ENCODE data around the gene DLG3. TPM values are rescaled to one million over a fixed set of nuclear protein-coding genes. Genes with fewer than 3 reads are reported as not detected.

The DLG3 gene
- total RNA-seq, 2 donors from 2014 or later: 9.5 to 13.2 TPM

DNA sequence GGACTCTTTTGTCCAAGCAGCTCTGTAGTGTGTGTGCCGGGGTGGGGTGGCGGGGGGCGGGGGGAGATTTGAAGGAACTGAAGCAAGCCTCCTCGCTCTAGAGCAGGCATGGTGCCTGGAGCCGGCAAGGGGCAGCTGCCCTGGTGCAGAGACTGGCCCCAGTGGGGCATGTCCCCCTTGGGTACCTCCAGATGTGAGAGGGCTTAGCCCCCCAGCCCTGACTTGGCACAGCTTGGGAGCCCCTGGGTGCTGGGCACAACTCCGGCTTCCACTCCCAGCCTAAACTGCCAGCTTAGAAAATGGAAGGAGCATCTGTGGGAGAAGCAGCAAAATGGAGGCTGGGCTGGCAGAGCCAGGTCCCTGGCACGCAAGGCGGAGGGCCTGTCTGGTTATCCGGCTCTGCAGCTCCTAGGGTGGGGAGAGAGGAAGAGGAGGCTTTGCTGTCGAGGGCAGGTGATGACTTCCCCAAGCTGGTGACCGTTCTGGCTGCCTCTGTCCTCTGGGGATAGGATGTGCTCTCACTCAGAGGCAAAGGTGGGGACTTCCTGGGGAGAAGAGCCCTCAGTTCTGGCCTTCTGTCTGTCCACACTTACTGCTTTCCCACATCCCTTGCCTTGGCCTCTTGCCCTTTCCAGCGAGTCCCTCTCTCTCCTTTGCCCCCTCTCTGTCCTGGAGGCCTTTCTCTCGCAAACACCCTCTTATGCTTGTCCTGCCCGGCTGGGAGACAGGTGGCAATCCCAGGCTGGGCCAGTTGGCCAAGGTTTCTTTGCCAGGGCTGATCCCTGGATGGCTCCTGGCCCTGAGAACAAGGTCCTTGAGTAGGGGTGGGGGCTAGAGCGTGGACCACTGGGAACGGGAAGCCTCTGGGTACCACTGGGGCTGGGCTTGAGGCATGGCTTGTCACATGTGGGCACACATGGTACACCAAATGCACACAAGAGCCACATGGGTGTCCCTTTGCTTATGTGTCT lies 2.0 kb downstream of the DLG3 start:
- no peaks in the 10 kb centered on the region for H3K9me3 Mint-ChIP-seq
- ATAC-seq (no peak), DNase-seq (ENCODE audit: low spot score) (no peak)
- no peaks in the 10 kb centered on the region for H3K36me3 Mint-ChIP-seq
- no peak overlapping the region for H3K4me3 Mint-ChIP-seq
- peaks cover 4% of the 10 kb centered on the region in 2 donors for H3K4me1 Mint-ChIP-seq (ENCODE audit: low read depth in 2 of 2)
- H3K27me3 Mint-ChIP-seq: peaks cover 17 to 22% of the 10 kb centered on the region in 2 donors
- no peak overlapping the region for H3K27ac Mint-ChIP-seq

DNA sequence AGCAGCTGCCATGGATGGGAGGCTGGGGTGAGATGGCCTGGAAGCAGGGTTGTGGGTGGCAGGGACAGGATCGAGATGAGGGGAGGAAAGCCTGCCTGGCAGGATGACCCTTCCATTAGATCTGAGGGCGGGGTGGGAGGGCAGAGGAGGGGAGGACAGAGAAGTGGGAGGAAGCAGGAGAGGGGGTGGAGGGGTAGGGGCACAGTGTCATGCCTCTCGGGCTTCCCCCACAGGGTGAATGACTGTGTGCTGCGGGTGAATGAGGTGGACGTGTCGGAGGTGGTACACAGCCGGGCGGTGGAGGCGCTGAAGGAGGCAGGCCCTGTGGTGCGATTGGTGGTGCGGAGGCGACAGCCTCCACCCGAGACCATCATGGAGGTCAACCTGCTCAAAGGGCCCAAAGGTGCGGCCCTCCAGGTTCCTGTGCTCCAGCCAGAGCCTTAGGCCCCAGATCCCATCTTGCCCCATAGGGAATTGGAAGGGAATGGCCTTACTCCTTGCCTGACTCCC lies 4.9 kb downstream of the DLG3 start:
- no peaks in the 10 kb centered on the region for H3K36me3 Mint-ChIP-seq
- no peak for DNase-seq (ENCODE audit: low spot score)
- no peak overlapping the region for H3K4me3 Mint-ChIP-seq
- H3K4me1 Mint-ChIP-seq (ENCODE audit: low read depth in 2 of 2): peaks cover 24% of the 10 kb centered on the region in 2 donors
- H3K9me3 Mint-ChIP-seq: no peaks in the 10 kb centered on the region
- ATAC-seq: no peak
- peaks cover 6 to 11% of the 10 kb centered on the region in 2 donors for H3K27me3 Mint-ChIP-seq
- H3K27ac Mint-ChIP-seq: no peak overlapping the region

DNA sequence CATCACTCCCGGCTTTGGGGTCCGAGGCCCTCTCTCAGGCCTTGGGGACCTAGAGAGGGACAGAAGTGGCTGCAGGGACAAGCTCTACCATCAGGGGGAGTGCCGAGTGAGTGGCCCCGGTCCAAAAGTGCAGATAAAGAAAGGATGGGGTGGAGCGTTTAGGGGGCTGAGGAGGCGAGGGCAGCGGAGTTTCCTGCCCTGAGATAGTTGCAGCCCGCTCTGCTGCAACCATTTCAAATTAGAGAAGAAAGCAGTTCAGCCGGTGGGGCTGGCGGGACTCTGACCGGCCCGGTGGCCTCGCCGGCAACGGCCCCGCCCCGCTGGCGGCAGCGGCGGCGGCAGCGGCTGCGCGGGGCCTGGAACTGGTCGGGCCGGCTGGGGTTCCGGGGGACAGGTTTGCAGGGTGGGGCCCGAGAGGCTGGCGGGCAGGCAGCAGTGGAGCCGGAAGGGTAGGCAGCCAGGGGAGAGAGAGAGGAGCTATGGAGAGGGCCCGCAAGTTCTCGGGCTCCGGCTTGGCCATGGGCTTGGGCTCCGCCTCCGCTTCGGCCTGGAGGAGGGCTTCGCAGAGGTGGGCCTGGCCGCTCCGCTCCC lies 7.6 kb downstream of the DLG3 start:
- Mint-ChIP-seq H3K4me3 (peak overlapping the region; percentile 84), H3K9me3 (no peaks in the 10 kb centered on the region)
- peak; percentile 66 to 72 for ATAC-seq

DNA sequence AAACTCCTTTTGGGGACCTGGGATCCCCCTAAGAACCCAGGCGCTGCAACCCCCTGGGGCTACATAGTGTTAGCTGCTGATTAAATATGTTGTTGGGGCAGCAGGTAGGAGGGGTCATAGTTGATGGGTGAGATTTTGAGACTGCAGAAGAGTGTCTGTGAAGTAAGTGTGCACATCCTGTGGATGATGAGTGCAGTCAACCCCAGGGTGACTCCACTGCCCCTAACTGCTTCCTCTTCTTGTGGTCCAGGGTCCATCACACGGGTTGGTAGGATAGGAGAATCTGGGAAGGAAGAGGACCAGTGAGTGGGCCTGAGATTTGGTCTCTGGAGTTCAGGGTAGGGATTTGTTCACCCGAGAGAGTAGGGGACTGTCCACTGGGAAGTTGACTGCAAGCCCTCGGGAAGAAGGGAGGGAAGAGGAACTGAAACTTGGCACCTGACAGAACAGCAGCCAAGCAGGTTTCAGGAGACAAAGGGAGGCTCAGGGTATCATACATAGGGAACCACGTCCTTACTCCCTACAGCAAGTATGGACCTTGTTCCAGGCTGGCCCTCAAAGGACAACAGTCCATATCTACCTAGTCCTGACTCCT lies 8.5 kb downstream of the DLG3 start:
- H3K27ac Mint-ChIP-seq: peak overlapping the region; percentile 66 to 68
- H3K4me1 Mint-ChIP-seq (ENCODE audit: low read depth in 2 of 2): peaks cover 34 to 38% of the 10 kb centered on the region in 2 donors
- H3K9me3 Mint-ChIP-seq: no peaks in the 10 kb centered on the region
- DNase-seq (ENCODE audit: low spot score): no peak
- peak overlapping the region; percentile 84 for H3K4me3 Mint-ChIP-seq
- ATAC-seq: peak in 1 of 2 donors; percentile 48
- peaks cover 0 to 6% of the 10 kb centered on the region in 2 donors for H3K27me3 Mint-ChIP-seq
- H3K36me3 Mint-ChIP-seq: no peaks in the 10 kb centered on the region

More for the DNA sequence above, 7.6 kb downstream of the DLG3 start:
- Mint-ChIP-seq H3K27ac (peak overlapping the region; percentile 23 to 66), H3K36me3 (no peaks in the 10 kb centered on the region), H3K4me1 (ENCODE audit: low read depth in 2 of 2) (peaks cover 34 to 38% of the 10 kb centered on the region in 2 donors), H3K27me3 (peaks cover 0 to 6% of the 10 kb centered on the region in 2 donors)
- peak; percentile 71 for DNase-seq (ENCODE audit: low spot score)

DNA sequence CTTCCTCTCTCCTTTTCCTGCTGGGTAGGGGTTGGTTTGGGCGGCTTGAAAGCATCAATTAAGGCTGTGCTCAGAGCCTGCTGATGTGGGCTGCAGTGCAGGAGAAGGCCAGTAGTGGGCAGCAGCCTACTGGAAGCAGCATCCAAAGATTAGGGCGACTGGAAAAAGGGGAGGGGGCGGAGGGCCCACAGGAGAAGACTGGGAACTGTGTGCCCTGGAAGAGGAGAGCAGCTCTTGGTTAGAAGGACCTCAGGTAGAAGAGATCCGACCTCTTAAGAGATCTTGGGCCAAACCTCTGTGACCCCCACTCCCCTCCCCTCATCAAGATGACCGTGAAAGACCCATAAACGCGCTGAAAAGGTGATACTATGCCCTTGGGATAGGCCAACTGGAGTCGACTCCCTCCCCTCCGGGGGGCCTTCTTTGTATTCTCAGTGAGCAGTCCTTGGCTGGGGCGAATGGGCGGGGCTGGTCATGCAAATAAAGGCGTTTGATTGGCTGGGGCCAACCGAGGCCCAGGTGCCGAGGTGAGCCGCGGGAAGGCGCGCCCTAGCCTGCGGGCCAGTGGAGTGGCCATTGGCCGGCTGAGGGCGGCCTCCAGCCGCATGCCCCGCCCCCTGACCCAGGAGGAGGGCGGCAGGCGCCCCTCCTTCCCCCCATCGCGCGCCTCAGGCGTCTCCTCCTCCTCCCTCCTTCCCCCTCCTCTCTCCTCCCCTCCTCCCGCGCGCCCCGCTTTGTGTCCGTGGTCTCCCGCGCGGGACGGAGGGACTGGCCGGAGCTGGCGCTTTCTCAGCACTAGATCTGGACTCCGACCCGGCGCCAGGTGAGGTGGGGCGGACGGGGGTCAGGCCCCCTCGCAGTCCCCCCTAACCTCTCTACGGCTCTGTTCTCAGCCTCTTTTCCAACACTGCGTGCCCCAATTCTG lies 10.1 kb downstream of the DLG3 start:
- no peak for DNase-seq (ENCODE audit: low spot score)
- Mint-ChIP-seq H3K36me3 (no peaks in the 10 kb centered on the region), H3K27me3 (peaks cover 0 to 3% of the 10 kb centered on the region in 2 donors), H3K4me3 (peak overlapping the region; percentile 86), H3K27ac (peak overlapping the region; percentile 69 to 85), H3K9me3 (no peaks in the 10 kb centered on the region), H3K4me1 (ENCODE audit: low read depth in 2 of 2) (peaks cover 34 to 38% of the 10 kb centered on the region in 2 donors)
- ATAC-seq: peak; percentile 79 to 85

DNA sequence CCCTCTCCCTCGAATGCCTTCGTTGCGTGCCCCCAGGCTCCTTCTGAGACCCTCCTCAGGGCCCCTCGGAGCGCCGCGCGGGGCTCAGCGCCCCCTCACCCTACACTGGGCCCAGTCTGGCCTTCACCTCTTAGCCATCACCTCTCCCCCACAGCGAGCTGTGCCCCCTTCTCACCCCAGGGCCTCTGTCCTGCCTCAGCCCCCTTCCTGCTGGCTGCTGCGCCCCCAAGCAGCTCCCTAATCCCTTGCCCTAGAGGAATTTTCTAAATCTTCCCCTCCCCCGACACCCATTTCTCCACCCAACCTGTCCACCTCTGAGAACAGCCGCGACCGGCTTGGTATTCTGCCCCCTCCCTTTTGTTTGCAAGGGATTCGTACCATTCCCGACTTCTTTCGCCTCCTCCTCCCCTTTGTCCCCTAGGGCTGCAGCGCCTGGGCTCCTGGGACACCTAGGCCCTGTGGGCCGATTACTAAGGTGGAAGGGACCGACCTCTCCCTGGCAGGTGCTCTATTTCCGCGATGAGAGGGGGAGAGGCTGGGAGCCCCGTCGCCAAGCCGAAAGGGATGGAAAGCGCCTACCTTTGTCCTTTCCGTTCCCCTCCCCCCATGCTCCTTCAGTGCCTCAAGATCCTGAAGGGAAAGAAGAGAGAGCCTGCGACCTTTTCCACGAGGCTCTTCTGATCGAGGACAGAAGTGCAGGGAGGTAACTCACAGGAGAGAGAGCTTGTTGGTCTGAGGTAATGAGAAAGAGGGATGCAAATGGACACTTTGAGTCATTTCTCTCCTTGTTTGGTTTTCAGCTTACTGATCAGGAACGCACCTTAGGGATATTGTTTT lies 10.9 kb downstream of the DLG3 start:
- ATAC-seq: no peak
- H3K27me3 Mint-ChIP-seq: peaks cover 0 to 3% of the 10 kb centered on the region in 2 donors
- H3K4me1 Mint-ChIP-seq (ENCODE audit: low read depth in 2 of 2): peaks cover 34 to 38% of the 10 kb centered on the region in 2 donors

DNA sequence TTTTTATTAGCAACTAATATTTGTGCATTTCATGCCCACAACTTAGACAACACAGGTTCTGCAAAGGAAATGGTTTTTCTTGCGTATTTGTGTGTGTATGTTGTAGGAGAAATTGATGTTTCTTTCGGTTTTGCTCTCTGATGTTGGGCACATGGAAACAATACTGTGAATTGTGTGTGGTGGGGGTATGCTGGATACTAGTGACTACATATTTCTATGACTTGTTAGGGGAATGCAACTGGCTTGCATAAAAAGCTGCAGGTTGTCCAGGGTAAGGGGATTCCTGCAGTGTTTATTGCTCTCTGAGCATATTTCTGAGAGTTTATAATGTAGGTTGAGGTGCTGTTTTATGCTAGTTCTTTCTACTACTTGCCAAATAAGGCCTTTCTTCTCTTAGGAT lies 11.6 kb downstream of the DLG3 start:
- H3K36me3 Mint-ChIP-seq: no peaks in the 10 kb centered on the region
- ATAC-seq: no peak

More for the DNA sequence above, 10.9 kb downstream of the DLG3 start:
- no peak for DNase-seq (ENCODE audit: low spot score)
- Mint-ChIP-seq H3K4me3 (peak overlapping the region; percentile 86), H3K36me3 (no peaks in the 10 kb centered on the region), H3K9me3 (no peaks in the 10 kb centered on the region), H3K27ac (peak overlapping the region; percentile 69 to 85)

DNA sequence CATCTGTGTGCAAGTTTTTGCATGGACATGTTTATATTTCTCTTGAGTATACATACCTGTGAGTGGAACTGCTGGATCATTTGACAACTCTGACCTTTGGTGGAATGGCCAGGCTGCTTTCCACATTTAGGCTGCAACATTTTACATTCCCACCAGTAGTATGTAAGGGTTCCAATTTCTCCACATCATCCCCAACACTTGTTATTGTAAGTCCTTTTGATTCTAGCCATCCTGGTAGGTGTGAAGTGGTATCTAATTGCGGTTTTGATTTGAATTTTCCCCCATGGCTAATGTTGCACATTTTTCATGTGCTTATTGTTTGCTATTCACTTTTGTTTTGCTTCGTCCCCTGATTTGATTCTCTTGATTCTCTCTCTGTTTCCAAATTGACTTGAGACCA lies 16.4 kb downstream of the DLG3 start:
- ATAC-seq: no peak
- DNase-seq (ENCODE audit: low spot score): no peak

More for the DNA sequence above, 11.6 kb downstream of the DLG3 start:
- no peak for DNase-seq (ENCODE audit: low spot score)
- H3K27me3 Mint-ChIP-seq: peaks cover 0 to 3% of the 10 kb centered on the region in 2 donors
- H3K4me1 Mint-ChIP-seq (ENCODE audit: low read depth in 2 of 2): peaks cover 35 to 38% of the 10 kb centered on the region in 2 donors
- H3K4me3 Mint-ChIP-seq: peak overlapping the region; percentile 86
- H3K27ac Mint-ChIP-seq: peak overlapping the region; percentile 69 to 85
- no peaks in the 10 kb centered on the region for H3K9me3 Mint-ChIP-seq

DNA sequence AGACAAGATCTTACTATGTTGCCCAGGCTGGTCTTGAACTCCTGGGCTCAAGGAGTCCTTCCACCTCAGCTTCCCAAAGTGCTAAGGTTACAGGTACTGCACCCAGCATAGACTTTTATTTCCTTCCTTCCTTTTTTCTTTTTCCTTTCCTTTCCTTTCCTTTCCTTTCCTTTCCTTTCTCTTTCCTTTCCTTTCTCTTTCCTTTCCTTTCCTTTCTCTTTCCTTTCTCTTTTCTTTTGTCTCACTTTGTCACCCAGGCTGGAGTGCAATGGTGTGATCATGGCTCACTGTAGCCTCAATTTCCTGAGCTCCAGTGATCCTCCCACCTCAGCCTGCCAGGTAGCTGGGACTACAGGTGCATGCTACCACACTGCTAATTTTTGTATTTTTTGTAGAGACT lies 19.4 kb downstream of the DLG3 start:
- Mint-ChIP-seq H3K4me1 (ENCODE audit: low read depth in 2 of 2) (peaks cover 2 to 4% of the 10 kb centered on the region in 2 donors), H3K4me3 (no peak overlapping the region), H3K36me3 (no peaks in the 10 kb centered on the region), H3K9me3 (no peaks in the 10 kb centered on the region), H3K27me3 (no peaks in the 10 kb centered on the region), H3K27ac (no peak overlapping the region)
- DNase-seq (ENCODE audit: low spot score): no peak
- ATAC-seq: no peak

More for the DNA sequence above, 16.4 kb downstream of the DLG3 start:
- Mint-ChIP-seq H3K36me3 (no peaks in the 10 kb centered on the region), H3K4me3 (no peak overlapping the region), H3K9me3 (no peaks in the 10 kb centered on the region), H3K27ac (no peak overlapping the region), H3K27me3 (peaks cover 0 to 3% of the 10 kb centered on the region in 2 donors), H3K4me1 (ENCODE audit: low read depth in 2 of 2) (peaks cover 9 to 15% of the 10 kb centered on the region in 2 donors)

DNA sequence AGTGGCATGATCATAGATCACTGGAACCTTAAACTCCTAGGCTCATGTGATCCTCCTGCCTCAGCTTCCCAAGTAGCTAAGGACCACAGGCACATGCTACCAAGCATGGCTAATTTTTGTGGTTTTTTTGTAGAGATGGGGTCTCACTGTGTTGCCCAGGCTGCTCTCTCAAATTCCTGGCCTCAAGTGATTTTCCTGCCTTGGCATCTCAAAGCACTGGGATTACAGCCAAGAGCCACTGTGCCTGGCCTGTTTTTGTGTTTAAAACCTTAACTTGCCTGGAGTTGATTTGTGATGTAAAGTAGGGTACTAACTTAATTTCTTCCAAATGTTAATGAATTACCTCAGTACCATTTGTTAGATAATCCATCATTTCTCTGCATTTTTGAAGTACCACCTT lies 22.3 kb downstream of the DLG3 start:
- DNase-seq (ENCODE audit: low spot score): no peak
- Mint-ChIP-seq H3K27me3 (no peaks in the 10 kb centered on the region), H3K4me3 (no peak overlapping the region), H3K4me1 (ENCODE audit: low read depth in 2 of 2) (peaks cover 10 to 16% of the 10 kb centered on the region in 2 donors), H3K9me3 (no peaks in the 10 kb centered on the region), H3K36me3 (no peaks in the 10 kb centered on the region), H3K27ac (no peak overlapping the region)
- ATAC-seq: no peak

DNA sequence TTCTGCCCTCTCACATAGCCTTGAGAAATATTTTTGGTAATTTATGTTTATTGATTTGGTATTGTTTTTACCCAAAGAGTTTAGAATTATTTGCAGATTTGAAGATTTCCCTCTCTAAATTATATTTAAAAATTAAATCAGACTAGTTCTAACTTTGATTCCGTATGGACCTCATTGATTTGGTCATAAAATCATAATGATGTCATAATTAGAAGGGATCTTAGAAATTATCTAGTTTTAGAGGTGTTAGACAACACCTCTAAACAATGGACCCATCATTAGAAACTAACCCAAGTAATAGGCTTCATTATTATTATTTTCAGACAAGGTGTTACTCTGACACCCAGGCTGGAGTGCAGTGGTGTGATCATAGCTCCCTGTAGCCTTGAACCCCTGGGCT lies 24.1 kb downstream of the DLG3 start:
- Mint-ChIP-seq H3K27ac (no peak overlapping the region), H3K4me1 (ENCODE audit: low read depth in 2 of 2) (peaks cover 10 to 16% of the 10 kb centered on the region in 2 donors), H3K9me3 (no peaks in the 10 kb centered on the region), H3K36me3 (no peaks in the 10 kb centered on the region), H3K27me3 (no peaks in the 10 kb centered on the region), H3K4me3 (no peak overlapping the region)
- ATAC-seq: no peak
- no peak for DNase-seq (ENCODE audit: low spot score)

DNA sequence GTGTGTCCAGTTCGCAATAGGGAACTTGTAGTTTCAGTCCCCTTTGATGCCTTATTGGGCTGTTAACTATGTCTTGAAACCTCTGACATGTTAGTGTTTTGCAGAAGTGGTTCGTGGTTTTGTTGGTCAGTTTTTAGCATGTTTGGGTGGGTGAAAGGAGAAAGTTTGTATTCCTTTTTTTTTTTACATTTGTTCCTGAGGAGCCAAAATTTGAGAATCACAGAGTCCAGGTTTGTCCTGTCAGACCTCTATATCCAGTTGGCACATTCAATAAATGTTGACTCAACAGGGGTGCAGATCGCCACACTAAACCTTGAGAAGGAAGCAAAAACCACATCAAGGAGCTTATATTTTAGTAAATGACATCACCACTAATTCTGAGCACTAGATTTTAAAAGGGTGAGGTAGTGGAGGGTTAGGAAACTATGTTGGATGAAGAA lies 26.2 kb downstream of the DLG3 start:
- ATAC-seq: no peak
- no peak overlapping the region for H3K27ac Mint-ChIP-seq
- H3K9me3 Mint-ChIP-seq: no peaks in the 10 kb centered on the region
- H3K36me3 Mint-ChIP-seq: no peaks in the 10 kb centered on the region
- peaks cover 10 to 20% of the 10 kb centered on the region in 2 donors for H3K4me1 Mint-ChIP-seq (ENCODE audit: low read depth in 2 of 2)
- no peaks in the 10 kb centered on the region for H3K27me3 Mint-ChIP-seq
- DNase-seq (ENCODE audit: low spot score): no peak
- H3K4me3 Mint-ChIP-seq: peak overlapping the region; percentile 20
